ENCODE data around the gene CKB.

CKB gene

DNA sequence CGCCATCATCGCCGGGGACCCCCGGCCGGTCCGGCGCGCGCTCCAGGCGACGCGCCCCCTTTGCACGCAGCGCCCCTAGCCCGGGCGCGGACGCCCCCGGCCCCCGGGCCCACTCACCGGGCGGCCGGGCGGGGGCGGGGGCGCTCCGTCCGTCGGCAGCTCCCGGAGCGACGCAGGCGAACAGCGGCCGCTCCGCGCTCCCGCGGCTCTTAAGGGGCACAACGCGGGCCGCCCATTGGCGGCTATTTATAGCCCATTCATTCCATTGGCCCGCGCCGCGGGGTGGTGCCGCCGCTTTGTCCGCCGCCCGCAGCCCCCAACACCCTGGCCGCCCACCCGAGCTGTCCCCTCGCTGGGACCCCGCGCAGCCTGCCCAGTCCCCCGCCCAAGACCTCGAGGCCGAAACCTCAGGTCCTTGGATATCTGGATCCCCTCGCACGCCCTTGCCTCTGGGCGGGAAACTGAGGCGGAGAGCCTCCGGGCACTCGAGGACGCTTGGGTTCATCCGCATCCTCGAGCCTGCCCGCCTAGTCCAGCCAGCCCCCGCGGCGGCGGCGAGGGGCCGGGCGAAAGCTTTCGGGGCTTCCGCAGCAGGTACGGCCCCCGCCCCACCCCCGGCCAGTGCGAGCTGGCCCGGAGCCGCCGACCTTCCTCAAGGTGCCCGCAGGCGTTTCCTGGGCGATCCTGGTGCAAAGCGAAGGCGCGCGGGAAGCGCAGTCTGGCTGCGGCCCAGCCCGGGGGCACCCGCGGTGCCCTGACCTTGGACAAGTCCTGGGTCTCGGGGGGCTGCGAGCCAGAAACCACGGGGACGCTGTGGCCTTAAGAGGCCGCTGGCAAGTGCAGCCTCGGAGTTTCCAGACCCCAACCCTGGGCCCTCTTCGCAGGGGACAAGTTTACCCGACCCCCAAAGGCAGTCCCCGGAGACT lies at the start of gene CKB:
CKB (minus strand) TSS at position 182 of the 926 bp plus-strand sequence. CDS start 337 bp downstream, outside the sequence.
- DNase-seq (ENCODE audit: low spot score) = peak; percentile 96

DNA sequence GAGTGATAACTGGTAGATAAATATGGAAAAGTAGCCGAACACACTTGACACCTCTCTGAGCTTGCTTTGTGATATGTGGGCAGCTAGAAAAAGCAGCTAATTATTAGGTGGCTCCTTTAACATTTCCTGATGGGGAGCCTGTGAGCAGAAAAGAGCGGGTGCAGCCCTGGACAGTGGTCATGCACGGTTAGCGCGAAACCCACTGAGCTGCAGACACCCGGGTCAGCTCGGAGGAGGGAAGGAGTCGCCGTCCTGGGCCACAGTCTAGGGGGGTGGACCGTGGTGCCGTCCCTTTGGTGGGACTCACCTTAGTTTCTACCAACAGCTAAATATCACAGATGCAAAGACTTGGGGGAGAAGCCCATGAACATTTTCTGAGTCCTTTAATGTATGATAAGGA lies 46.8 kb upstream of the CKB start:
- no peak for DNase-seq (ENCODE audit: low spot score)

DNA sequence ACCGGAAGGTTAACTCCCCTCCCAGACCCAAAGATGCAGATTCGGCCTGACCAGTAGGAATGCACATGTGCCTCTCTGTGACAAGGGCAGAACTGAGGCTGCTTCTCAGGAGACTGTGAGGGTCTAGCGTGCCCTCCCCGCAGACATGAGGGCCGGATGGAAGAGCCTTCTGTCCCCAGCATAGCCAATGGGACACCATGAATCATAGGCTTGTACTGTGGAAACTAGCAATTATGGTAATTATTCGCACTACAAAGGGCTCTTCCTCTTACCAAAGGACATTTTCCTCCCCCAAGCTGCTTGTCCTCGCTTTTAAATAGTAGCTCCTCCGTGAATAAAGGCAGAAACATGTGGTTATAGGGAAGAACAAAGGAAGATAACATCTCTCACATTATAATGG lies 46.3 kb upstream of the CKB start:
- no peak for DNase-seq (ENCODE audit: low spot score)

DNA sequence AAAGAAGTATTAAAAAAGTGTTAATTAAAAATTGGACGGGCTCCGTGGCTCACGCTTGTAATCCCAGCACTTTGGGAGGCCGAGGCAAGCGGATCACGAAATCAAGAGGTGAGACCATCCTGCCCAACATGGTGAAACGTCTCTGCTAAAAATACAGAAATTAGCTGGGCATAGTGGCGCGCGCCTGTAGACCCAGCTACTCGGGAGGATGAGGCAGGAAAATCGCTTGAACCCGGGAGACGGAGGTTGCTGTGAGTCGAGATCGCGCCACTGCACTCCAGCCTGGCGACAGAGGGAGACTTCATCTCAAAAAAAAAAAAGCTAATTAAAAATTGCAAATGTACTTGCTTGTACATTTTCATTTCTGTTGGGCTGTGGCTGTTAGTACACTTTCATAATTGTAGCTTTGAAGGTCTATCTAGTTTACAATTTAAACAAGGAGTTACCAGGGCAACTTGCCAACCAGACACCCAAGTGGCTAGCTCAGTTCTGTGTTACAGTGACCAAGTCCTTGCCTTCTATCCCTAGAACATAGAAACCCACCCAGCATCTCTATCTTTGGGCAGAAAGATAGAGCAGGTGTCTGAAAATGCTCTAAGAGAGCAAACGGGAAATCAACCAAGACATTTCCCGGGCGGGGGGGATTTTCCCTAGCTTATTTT lies 41.3 kb upstream of the CKB start:
- no peak for DNase-seq (ENCODE audit: low spot score)

DNA sequence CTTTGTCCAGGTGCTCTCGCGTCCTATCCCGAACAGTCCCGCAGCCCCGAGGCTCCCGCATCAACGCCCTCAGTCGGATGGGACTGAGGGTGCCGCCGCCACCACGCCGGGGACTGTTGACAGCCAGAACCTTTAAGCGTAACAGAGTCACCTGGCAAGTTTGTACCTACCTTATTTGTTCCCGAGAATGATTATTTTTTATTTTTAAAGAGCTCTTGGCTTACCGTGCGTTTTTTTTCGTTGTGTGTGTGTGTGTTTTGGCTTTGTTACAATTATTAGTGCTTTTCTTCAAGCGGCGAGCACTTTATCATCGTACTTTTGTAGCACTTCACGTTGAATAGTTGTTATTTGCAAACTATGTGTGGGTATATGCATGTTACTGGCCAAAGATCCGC lies 40.6 kb upstream of the CKB start:
- no peak for DNase-seq (ENCODE audit: low spot score)

DNA sequence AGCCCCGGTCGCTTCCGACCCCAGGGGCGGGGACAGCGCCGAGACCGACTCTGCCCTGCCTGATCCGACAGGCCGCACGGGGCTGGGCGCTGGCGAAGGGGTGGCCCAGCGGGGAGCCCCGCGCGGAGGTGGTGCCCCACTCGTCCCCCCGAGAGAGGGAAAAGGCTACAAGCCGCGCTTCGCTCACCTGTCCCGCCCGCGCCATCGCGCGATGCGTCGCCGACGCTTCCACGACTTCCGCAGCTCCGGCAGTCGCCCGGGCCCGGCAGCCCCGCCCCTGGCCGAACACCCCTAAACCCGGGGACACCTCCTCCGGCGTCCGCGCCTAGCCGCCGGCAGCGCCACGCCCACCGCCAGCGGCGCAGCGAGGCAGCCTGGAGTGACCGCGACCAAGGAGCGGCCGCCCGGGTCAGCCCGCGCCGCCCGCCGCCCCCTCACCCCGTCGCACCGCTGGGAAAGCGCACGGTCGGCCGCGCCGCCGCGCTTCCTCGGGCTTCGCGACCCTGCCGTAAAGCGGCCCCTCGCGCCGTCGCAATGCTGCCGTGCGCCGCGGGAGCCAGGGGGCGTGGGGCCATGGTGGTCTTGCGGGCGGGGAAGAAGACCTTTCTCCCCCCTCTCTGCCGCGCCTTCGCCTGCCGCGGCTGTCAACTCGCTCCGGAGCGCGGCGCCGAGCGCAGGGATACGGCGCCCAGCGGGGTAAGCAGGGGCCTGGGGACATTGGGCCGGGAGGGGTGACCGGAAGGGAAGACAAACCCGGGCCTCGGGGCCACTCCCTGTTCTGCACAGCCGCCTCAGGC lies 40.0 kb upstream of the CKB start, which contains the start of the genes BAG5 and COA8:
BAG5 (minus strand) TSS at position 229 of the 797 bp plus-strand sequence. CDS start 1,493 bp downstream, outside the sequence.
COA8 (plus strand) TSS at position 532 of the 797 bp plus-strand sequence; CDS start at position 574, 42 bp downstream.
- peak; percentile 97 for DNase-seq (ENCODE audit: low spot score)

DNA sequence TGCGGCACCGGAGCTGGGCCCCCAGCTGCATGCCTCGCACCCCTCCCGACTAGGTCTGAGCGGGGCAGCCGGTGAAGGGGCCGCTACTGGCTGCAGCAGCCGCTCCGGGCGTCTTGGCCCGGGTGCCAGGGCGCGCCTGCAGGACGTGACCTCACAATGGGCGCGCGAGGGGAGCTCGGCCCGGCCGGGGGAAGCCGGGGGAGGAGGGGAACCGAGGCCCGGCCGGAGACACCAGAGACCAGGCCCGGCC lies 39.5 kb upstream of the CKB start:
- DNase-seq (ENCODE audit: low spot score) = no peak

DNA sequence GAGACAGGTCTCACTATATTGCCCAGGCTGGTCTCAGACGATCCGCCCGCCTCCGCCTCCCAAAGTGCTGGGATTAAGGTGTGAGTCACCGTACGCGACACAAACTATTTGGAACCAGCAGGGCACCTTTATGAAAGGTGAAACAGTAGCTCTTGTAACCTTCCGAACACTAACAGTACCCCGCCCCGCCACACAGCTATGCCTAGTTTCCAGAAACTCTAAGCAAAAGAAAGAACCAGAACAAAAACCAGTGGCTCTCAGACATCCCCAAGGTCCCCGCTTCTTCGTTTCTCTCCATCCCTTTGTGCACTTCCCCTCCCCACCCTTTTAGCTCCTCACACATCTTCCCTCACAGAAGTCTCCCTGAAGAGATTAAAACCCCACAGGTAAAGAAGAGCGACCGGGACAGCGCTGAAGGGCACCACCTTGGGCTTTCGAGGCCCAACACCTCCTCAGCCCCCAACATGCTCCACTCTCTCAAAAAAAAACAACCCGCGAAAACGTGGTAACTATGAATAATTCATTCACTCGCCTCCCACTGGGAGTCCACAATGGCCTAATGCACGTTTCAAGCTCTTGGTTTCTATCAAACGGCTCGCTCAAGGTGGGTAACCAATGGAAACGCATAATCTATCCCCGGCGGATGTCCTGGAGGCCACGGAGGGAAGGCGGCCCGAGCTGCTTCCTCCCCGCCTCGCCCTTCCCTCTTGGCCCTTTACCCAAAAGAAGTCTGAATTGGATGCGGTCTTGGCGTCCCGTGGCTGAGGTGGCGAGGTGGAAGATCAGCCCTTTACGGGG lies 39.0 kb upstream of the CKB start:
- peak; percentile 64 for DNase-seq (ENCODE audit: low spot score)

DNA sequence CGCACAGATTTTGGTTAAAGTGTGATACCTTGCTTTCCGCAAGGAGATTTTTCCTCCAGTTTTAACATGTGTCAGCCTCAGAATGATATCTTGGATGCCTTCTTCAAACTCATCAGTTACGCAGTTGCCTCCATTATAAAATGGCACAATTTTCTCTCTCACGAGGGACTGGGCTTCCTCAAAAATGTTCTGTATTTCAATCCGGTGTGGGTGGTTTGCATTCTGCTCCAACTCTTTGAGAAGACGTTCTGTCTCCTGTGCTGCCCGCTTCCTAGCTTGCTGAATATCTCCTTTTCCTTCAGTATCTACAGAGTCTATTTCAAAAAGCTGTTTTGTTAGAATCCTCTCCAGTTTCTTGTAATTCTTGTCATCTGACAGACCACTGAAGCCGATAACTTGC lies 38.1 kb upstream of the CKB start:
- no peak for DNase-seq (ENCODE audit: low spot score)

DNA sequence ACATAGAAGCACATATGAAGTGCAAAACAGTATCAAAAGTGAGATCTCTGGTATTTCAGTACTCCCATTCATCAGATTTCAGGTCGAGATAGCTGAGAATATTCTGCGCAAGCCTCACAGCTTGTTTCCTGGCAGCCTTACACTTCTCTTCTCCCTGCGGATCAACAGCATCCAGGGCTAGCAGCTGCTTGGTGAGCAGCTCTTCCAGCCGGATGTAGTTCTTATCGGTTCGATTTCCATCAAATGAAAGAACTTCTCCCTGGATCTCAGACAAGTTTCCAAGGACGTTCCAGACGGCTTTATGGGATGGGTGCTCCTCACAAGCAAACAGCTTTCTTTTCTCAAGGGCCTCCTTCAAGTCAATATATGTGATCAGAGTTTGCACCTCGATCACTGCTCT lies 37.1 kb upstream of the CKB start:
- no peak for DNase-seq (ENCODE audit: low spot score)

DNA sequence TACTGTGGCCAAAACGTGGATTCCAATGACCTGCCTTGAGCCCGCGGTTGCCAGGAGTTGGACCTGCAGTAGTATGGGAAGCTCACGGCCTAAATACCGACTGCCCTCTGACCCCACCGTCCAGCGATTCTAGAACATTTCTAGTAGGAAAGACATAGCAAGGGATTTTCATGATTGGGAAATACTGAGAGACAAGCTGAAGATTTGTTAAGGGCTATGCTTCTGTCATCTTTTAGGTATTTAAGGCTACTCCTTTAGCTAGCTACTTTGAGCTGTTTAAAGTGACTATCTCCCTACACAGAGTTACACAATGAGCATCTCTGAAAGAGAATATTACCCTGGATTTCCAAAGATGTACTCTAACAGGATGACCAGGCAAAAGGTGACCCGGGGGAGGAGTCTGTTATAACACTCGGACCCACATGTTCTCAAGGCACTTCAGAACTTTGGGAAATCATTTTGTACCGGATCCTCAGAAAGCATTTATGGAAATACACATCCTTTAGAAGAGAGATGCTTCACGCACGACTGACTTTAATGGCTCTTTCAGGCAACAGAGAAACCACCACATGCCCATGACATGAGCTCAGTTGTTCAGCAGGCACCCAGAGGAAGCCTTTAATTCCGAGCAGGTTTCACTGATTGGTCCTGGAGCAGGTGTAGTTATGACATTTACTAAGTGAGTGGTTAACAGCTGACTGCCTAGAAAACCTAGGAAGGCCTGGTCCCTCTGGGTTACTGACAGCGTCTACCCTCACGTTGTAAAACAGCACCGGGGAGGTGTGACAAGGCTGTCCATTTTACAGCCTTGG lies 35.6 kb upstream of the CKB start:
- no peak for DNase-seq (ENCODE audit: low spot score)

DNA sequence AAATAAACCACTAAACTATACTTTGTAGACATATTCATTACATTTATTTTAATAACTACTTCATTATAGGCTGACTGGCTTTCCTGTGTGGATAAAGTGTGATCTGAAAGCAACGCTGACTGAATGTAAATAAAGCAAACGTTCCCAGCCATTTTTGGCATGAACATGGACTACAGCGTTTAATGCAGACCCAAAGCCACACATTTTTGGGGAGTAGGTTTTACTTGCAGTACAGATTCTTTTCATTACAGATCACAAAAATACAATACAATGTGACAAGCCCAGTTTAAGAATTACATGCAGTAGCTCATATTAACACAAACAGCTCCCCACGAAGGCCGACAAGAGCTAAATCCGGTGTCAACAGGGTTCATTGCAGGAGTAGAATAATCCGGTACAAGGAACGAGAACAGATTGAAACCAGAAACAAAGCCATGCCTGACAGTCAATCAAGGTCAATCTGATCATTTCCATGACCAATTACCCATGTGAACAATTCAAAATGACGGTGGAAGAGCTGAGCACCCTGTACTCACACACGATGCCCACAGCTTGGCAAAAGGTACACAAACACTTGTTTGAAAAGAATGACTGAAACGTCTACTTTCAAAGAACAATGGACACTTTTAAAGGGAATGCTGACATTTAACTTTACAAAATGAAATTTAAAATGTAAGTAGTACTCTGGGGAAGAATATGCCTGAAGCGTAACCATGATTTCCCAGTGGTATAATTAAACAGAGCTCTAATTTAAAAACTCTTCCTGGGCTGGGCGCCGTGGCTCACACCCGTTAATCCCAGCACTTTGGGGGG lies 34.5 kb upstream of the CKB start:
- no peak for DNase-seq (ENCODE audit: low spot score)

DNA sequence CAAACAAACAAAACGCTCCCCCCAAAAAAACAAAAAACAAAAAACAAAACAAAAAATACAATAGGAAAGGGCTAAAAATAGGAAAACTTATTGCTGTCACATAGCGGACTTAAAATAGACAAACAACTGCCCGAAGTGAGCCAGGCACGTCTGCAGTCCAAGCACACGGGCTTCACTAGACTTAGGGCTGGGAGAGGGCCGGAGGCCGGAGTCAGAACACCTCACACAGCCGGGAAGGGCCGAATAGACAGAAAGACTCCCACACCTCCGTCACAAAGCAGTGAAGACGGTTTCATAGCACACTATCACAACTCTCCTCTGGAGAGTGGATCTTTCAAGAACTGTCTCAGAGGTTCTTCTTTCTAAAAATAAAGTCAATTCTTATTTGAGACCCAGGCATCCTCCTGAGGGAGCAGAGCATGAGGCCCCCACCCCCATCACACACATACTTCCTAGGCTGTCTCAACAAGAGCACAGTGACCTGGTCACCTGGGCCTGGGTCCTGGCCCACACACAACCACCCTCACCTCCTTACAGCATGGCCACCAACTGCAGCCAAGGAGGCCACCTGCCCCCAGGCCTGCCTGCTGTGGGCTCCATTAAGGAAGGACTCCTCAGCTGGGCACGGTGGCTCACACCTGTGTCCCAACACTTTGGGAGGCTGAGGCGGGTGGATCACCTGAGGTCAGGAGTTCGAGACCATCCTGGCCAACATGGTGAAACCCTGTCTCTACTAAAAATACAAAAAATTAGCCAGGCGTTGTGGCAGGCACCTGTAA lies 33.1 kb upstream of the CKB start:
- DNase-seq (ENCODE audit: low spot score) = no peak

DNA sequence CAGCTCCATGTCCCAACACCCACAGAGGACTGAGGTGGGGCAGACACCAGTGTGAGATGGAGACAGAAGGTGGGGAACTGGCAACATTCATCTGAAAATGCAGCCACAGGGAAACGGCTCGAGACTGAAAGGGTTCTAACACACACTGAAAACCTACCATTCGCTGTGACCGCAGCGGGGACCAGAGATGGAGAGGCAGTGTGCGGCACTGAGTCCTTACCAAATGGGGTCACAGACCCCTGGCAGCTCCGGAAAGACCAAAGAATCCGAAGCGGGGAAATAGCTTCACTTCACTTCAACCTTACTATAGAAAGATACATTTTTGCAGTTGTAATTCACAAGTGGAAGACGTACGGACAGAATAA lies 30.2 kb upstream of the CKB start:
- DNase-seq (ENCODE audit: low spot score) = no peak

DNA sequence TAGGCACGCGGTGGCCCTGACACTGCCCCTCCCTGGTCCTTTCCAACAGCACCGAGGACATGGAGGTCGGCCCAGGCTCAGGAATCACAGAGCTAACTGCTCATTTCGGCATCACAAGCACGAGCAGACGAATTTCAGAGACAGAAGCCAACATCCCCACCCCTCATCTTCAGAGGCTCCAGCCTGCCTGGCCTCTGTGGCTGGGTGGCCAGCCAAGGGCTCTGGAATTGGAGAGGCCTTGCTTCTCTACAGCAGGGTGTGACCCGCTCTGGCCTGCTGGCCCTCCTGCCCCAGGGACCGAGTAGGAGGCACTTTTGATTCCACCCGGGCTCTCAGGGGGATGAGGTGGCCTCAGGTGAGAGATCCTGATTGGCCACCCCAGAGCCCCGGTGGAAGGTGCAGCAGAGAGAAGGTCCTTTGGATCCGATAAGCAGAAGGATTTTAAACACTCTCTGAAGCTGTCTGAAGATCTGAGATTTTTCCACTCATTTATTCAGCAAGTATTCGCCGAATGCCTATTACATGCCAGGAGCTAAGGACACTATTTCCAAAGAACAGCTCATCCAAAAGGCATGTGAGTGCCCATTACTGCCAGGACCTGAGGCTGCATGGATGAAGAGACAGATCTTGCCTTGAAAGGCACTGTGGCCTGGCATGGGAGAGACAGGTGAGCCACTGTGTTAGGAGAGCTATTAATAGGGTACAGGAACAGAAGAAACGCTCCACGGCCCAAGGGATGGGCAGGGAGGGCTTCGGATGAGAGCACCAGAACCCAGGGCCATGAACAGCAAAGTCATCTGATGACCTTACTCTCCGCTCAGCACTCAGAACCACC lies 29.6 kb upstream of the CKB start:
- DNase-seq (ENCODE audit: low spot score) = no peak

DNA sequence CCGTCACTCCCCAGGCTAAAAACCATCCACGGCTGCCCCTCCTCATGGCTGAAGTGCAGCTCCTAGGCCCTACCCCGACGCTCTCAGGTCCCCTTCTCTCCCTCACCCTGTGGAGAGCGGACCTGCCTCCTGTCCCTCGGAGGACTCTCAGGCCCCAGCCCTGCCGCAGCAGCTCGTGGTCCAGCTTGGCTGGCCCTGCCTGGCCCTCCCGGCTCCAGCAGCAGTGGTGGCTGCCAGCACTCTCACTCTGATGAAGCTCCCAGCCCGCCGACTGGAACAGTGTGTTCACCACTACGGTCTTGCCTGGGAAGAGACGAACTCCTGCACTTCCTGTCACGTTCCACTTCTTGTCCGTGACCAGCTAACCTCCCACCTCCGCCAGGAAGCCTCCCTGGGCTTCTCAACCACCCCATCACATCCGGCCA lies 28.7 kb upstream of the CKB start:
- no peak for DNase-seq (ENCODE audit: low spot score)

DNA sequence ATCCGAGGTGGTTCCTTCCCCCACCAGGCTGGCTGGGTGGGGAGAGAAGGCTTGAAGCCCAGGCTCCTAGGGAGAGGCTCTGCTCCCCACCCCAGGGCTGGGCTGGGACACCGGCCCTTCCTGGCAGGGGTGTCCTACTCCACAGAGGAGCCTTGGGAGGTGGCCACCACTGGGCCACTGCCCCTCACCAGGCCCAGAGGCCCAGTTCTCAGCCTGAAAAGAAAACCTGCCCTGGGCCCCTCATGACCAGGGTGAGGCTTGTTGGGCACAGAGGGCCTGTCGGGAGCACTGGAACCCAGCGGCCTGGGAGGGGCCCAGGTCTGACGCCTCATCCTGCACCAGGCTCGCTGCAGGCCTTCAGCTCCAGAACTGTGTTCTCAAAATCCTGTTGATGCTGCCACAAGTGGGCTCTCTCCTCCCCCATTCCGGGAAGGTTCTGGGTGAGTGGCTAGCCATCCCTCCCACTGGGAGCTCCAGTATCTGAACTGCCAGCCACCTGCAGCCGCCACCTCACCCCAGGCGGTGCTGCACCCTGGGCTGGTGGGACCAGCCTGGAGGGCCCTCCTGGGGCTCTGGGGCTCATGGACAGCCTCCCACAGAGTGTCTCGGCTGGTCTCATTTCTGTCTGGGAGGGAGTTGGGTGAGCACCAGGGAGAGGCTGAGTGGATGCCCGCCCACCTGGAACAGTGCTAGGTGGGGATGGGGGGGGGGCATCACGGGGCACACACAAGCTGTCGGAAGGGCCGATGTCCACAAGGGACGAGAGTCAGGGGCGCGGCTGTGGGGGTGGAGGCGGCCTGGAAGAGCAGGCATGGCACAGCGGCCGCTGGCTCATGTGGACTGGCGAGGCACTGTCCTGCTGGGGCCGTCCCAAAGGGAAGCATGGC lies 28.1 kb upstream of the CKB start:
- DNase-seq (ENCODE audit: low spot score) = no peak

All from D341Med (cell line).